Measurements from ENCODE around the gene MFSD1. TPM values are rescaled to one million over a fixed set of nuclear protein-coding genes. Genes with fewer than 3 reads are reported as not detected.

Gene MFSD1
- total and polyA plus RNA-seq, 8 donors, result 22.3 to 187 (median 29.3) TPM

- intact Hi-C loops (cut with DNase I; ENCODE audit: low total_unique reads), result no loop called here
- TF ChIP-seq POLR2AphosphoS5 (IDR thresholded peaks at IDR 0.05) (no peak), CTCF (IDR thresholded peaks at IDR 0.05) (no peak), EP300 (IDR thresholded peaks at IDR 0.05) (no peak), POLR2A (IDR thresholded peaks at IDR 0.05) (no peak)
- H3K27ac ChIP-seq, result no peak overlapping the region
- DNase-seq, result no peak
- no peaks in the 10 kb centered on the region for H3K4me1 ChIP-seq
- no peaks in the 10 kb centered on the region for H3K27me3 ChIP-seq
- no peaks in the 10 kb centered on the region for H3K36me3 ChIP-seq
- H3K9me3 ChIP-seq, result no peaks in the 10 kb centered on the region
- 60 to 82% (median 75%) methylated on average over 6 of the region's 6 CpGs for WGBS, 5 donors
- no peak overlapping the region for H3K4me3 ChIP-seq
These were observed 62.6 kb downstream of the MFSD1 start for GRCh38 chr3:158864492-158864891.

GRCh38 chr3:158875700-158876099 is 73.8 kb downstream of the MFSD1 start:
- H3K36me3 ChIP-seq, result no peaks in the 10 kb centered on the region
- no peak overlapping the region for H3K4me3 ChIP-seq
- intact Hi-C loops (cut with DNase I; ENCODE audit: low total_unique reads), result no loop called here
- TF ChIP-seq POLR2AphosphoS5 (IDR thresholded peaks at IDR 0.05) (no peak), CTCF (IDR thresholded peaks at IDR 0.05) (no peak), EP300 (IDR thresholded peaks at IDR 0.05) (no peak)
- H3K4me1 ChIP-seq, result no peaks in the 10 kb centered on the region
- H3K27me3 ChIP-seq, result no peaks in the 10 kb centered on the region
- no peak for DNase-seq
- no peaks in the 10 kb centered on the region for H3K9me3 ChIP-seq
- H3K27ac ChIP-seq, result no peak overlapping the region

Other genes with a start within 250 kb of the MFSD1 start
- gene MLF1, start 230.9 kb upstream of the MFSD1 start, total RNA-seq, result 10 to 100 TPM in 1 of 5 donors, 1 to 10 TPM in 4; 1.3 to 14.3 (median 3.8) TPM
- 10 to 100 TPM in 1 of 3 donors, 1 to 10 TPM in 2; 5.5 to 18.6 (median 6.1) TPM for gene MLF1, start 230.9 kb upstream of the MFSD1 start, polyA plus RNA-seq
- 10 to 100 TPM in 4 of 5 donors, 1 to 10 TPM in 1; 9.0 to 91.4 (median 37.1) TPM for gene GFM1, start 157.5 kb upstream of the MFSD1 start, total RNA-seq
- 10 to 100 TPM in 1 of 3 donors, 1 to 10 TPM in 2; 8.5 to 13.9 (median 9.8) TPM for gene GFM1, start 157.5 kb upstream of the MFSD1 start, polyA plus RNA-seq
- 10 to 100 TPM in 2 of 5 donors, 1 to 10 TPM in 3; 1.8 to 20.3 (median 8.7) TPM for gene LXN, start 129.4 kb upstream of the MFSD1 start, total RNA-seq
- 10 to 100 TPM; 13.7 to 20.9 (median 15.1) TPM for gene LXN, start 129.4 kb upstream of the MFSD1 start, polyA plus RNA-seq
- 100 to 1,000 TPM in 1 of 5 donors, 10 to 100 TPM in 2, 1 to 10 TPM in 1, under 1 TPM in 1; 0.43 to 237 (median 12.1) TPM for gene RARRES1, start 69.6 kb upstream of the MFSD1 start, total RNA-seq
- 1 to 10 TPM in 2 of 3 donors, under 1 TPM in 1; 0.76 to 7.5 (median 3.8) TPM for gene RARRES1, start 69.6 kb upstream of the MFSD1 start, polyA plus RNA-seq